BJ (cell line): ENCODE data around the gene SLC2A9. TPM values are rescaled to one million over a fixed set of nuclear protein-coding genes. Genes with fewer than 3 reads are reported as not detected.
"Not testable (repeated sequence)": the region's sequence is repeated elsewhere in the genome, so short reads cannot be mapped to it uniquely, and the experiment has no call there.

Experiments
- CTCF ChIA-PET: fragments of 350-600 bp; formaldehyde crosslinking; extraction: SDS; loops from one replicate; lab custom pipeline; 2021; ENCODE audit warnings: antibody characterized with exemption, inconsistent platforms; lab: Yijun Ruan, JAX
- POLR2A ChIA-PET: fragments of 300-600 bp; sonication (Branson Sonifier 250); formaldehyde crosslinking; extraction: SDS; loops from one replicate; lab custom pipeline; 2021; ENCODE audit warnings: antibody characterized with exemption; lab: Charles Lee
- DNase-seq: peaks from one replicate; pipeline ENCODE4 v3.0.0-alpha.2; 2011; ENCODE audit warnings: low read depth
- H3K27me3 ChIP-seq: 2 replicates; pipeline ENCODE4 v1.6.0; 2011; ENCODE audit warnings: low read length; ENCODE audit not compliant: control insufficient read depth, insufficient read depth
- H3K36me3 ChIP-seq: 2 replicates; pipeline ENCODE4 v1.5.1; 2011; ENCODE audit warnings: low read length; ENCODE audit not compliant: control insufficient read depth, insufficient read depth
- H3K4me3 ChIP-seq: 2 replicates; pipeline ENCODE4 v1.5.1; 2011; ENCODE audit warnings: low read depth, mild to moderate bottlenecking, control low read depth, low read length
- CTCF ChIP-seq: IDR thresholded peaks from 2 replicates; pipeline ENCODE4 v1.5.1; 2011; ENCODE audit warnings: low read depth, mild to moderate bottlenecking, control low read depth, inconsistent platforms, low read length, moderate library complexity; ENCODE audit not compliant: insufficient read depth
- polyA plus RNA-seq: library from polyadenylated mRNA; depleted of rRNA; stranded (reverse); fragments of >200 nt; gene quantifications from 2 replicates; pipeline ENCODE4 v1.2.3, GENCODE V29; 2011

SLC2A9 gene
- polyA plus RNA-seq, 1 experiment: 6.4 TPM

GRCh38 chr4:9906996-9907395, 114.3 kb downstream of the SLC2A9 start:
- no peak for DNase-seq
- POLR2A ChIA-PET: no interaction called here
- CTCF ChIA-PET: interaction anchor here (1.5 kb wide), 1 partner anchor 107 kb away, joined by 4 read pairs; no protein-coding TSS in a partner anchor
- Histone ChIP-seq H3K36me3 (no peaks in the 10 kb centered on the region), H3K27me3 (no peaks in the 10 kb centered on the region), H3K4me3 (no peak overlapping the region)
- TF ChIP-seq CTCF: no peak

- no peaks in the 10 kb centered on the region for H3K27me3 ChIP-seq
- no peak for DNase-seq
- no peaks in the 10 kb centered on the region for H3K36me3 ChIP-seq
- no peak for TF ChIP-seq CTCF
- ChIA-PET POLR2A (no interaction called here), CTCF (interaction anchor here (1.4 to 1.7 kb wide), 2 partner anchors 9 to 10 kb away, joined by 3 to 5 read pairs; no protein-coding TSS in a partner anchor)
- H3K4me3 ChIP-seq: no peak overlapping the region
Measured at GRCh38 chr4:9904976-9905587, 116.2 kb downstream of the SLC2A9 start.

- CTCF ChIA-PET: no interaction called here
- no peak for TF ChIP-seq CTCF
- no peak for DNase-seq
- no peaks in the 10 kb centered on the region for H3K36me3 ChIP-seq
- POLR2A ChIA-PET: no interaction called here
- no peak overlapping the region for H3K4me3 ChIP-seq
- H3K27me3 ChIP-seq: no peaks in the 10 kb centered on the region
Measured at GRCh38 chr4:9903317-9903716, 118.0 kb downstream of the SLC2A9 start.

GRCh38 chr4:9901257-9901656, 120.0 kb downstream of the SLC2A9 start:
- DNase-seq: no peak
- Histone ChIP-seq H3K27me3 (no peaks in the 10 kb centered on the region), H3K4me3 (no peak overlapping the region), H3K36me3 (no peaks in the 10 kb centered on the region)
- ChIA-PET CTCF (no interaction called here), POLR2A (no interaction called here)
- no peak for TF ChIP-seq CTCF

- CTCF ChIA-PET: interaction anchor here (0.9 kb wide), 1 partner anchor 119 kb away, joined by 3 read pairs; no protein-coding TSS in a partner anchor
- DNase-seq, H3K27me3 ChIP-seq, H3K36me3 ChIP-seq, POLR2A ChIA-PET, H3K4me3 ChIP-seq: not testable (repeated sequence)
Measured at GRCh38 chr4:9900633-9901032, 120.7 kb downstream of the SLC2A9 start.
